ENCODE data around the gene DOCK1.

- TF ChIP-seq CTCF (IDR thresholded peaks at IDR 0.05) (no peak), POLR2A (IDR thresholded peaks at IDR 0.05) (no peak)
These were observed 253.4 kb downstream of the DOCK1 start for GRCh38 chr10:127158662-127159061.
